ENCODE data around the gene OR51E1.

GRCh38 chr11:4643076-4643475 is 706 bp upstream of the OR51E1 start:
- TF ChIP-seq CTCF (IDR thresholded peaks at IDR 0.05) (no peak), POLR2A (IDR thresholded peaks at IDR 0.05) (no peak)
